ENCODE data around the gene CASP12.
"Not testable (repeated sequence)": the region's sequence is repeated elsewhere in the genome, so short reads cannot be mapped to it uniquely, and the experiment has no call there.

CASP12 gene

DNA sequence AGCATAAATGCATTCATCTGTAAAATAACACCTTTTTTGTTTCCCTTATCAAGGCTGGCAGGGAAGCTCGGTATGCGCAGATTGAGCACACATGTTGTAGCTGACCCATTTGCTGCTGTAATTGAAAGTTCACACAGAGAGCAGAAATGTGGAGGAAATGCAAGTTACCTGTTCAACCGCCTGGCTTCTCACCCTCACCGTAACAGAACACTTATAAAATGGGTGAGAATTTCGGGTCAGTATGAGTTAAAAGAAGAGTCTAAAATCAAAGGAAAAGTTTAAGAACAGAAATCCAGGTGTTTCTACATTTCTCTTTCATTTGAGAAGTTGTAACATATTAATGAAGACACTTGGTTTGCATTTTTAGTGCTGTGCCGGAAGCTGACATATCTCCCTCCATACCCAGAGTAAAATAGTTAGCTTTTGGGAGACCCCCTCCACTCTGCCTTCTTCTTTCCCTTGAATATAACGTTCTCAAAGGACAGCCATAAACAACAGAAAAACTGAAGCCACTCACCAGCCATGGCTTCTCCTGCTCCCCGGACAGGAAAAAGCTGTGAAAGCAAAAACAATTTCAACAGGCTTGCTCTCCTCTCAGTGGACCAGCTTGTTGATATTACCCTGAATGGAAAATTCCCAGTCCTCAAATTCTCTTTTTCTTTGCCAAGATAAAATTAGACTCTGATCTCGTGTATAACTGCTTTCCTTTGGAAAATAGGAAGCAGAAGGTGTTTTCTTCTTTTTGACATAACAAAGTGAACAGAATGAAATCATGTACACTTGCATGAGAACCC, at the start of gene CASP12:
TSS of gene CASP12 (minus strand) at position 570 of the 794 bp plus-strand sequence.
- Histone ChIP-seq H3K4me1 (ENCODE audit: control insufficient read depth, insufficient read depth, low read length) (no peaks in the 10 kb centered on the region), H3K4me3 (ENCODE audit: low read length) (peak within 1 kb of the TSS; percentile 44), H3K36me3 (ENCODE audit: control insufficient read depth, insufficient read depth, low read length) (no peaks in the 10 kb centered on the region), H3K27me3 (ENCODE audit: control insufficient read depth, insufficient read depth, low read length) (no peaks in the 10 kb centered on the region), H3K27ac (ENCODE audit: low read depth, low read length) (peak within 1 kb of the TSS; percentile 38), H3K9ac (ENCODE audit: low read length) (no peak within 1 kb of the TSS)

DNA sequence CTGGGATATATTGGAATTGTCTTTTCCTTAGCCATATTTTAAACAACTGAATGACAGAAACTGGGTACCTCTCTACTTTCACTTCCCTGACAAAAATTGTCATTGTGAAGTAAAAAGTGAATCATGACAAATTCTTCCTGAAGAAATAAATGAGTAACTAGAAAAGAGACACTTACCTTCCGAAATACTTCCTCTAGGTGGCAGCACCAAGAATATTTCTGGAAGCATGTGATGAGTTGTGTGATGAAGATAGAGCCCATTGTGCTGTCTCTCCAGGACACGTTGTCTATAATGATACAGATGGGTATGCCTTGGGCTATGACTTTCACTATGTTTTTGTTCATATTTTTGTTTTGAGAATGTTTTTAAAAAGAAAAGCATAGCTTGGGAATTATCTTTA, 48.6 kb upstream of the CASP12 start:
- Histone ChIP-seq H3K4me3 (ENCODE audit: low read length) (no peak overlapping the region), H3K27ac (ENCODE audit: low read depth, low read length) (no peak overlapping the region), H3K27me3 (ENCODE audit: control insufficient read depth, insufficient read depth, low read length) (no peaks in the 10 kb centered on the region), H3K36me3 (ENCODE audit: control insufficient read depth, insufficient read depth, low read length) (peaks cover 14% of the 10 kb centered on the region), H3K4me1 (ENCODE audit: control insufficient read depth, insufficient read depth, low read length) (no peaks in the 10 kb centered on the region), H3K9ac (ENCODE audit: low read length) (no peak overlapping the region)

DNA sequence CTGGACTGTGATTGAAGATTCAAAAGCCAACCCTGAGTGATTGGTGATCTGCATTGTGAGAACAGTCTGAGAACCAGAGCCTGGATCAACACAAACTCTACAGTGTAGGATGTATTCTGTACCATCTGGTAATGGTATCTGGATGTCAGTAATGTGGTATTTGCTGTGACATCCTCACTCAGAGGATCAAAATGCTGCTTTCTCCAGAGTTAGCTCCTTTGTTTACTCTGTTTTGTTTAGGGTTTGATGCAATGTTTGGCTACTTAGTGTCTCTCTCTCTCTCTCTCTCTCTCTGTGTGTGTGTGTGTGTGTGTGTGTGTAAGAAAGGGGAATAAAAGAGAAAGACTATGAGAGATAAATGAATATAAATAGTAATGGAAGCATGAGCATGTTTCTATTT, 45.8 kb upstream of the CASP12 start:
- Histone ChIP-seq H3K4me3 (ENCODE audit: low read length) (no peak overlapping the region), H3K4me1 (ENCODE audit: control insufficient read depth, insufficient read depth, low read length) (no peaks in the 10 kb centered on the region), H3K27ac (ENCODE audit: low read depth, low read length) (no peak overlapping the region), H3K9ac (ENCODE audit: low read length) (no peak overlapping the region), H3K36me3 (ENCODE audit: control insufficient read depth, insufficient read depth, low read length) (peaks cover 3% of the 10 kb centered on the region), H3K27me3 (ENCODE audit: control insufficient read depth, insufficient read depth, low read length) (no peaks in the 10 kb centered on the region)

DNA sequence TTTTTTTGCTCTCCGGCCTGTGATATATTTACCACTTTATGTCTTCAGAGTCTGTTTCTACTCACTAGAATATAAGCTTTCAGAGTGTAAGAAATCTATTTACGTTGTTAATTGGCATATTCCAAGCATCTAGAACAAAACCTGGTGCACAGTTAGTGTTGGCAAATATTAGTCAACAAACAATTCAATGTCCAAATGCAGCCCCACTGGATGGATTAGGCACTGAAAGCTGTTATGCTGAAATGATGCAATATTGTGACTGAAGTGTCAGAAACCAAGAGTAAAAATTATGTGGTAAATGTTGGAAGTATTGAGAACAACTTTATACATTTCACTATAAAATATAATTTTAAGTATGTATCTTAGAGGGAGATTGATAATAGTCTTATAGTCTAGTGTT, 45.3 kb upstream of the CASP12 start:
- Histone ChIP-seq H3K36me3 (ENCODE audit: control insufficient read depth, insufficient read depth, low read length) (peaks cover 3% of the 10 kb centered on the region), H3K4me3 (ENCODE audit: low read length) (no peak overlapping the region), H3K27me3 (ENCODE audit: control insufficient read depth, insufficient read depth, low read length) (no peaks in the 10 kb centered on the region), H3K4me1 (ENCODE audit: control insufficient read depth, insufficient read depth, low read length) (no peaks in the 10 kb centered on the region), H3K27ac (ENCODE audit: low read depth, low read length) (no peak overlapping the region), H3K9ac (ENCODE audit: low read length) (no peak overlapping the region)

DNA sequence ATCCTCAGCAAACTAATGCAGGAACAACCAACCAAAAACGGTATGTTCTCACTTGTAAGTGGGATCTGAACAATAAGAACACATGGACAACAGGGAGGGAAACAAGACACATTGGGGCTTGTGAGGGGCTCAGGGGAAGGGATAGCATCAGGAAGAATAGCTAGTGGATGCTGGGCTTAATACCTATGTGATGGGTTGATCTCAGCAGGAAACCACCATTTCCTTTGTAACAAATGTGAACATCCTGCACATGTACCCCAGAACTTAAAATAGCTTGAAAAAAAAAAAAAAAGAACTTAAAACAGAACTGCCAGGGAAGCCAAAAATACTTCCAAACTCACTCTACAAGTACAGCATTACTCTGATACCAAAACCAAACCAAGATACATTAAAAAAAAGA, 36.3 kb upstream of the CASP12 start:
- Histone ChIP-seq H3K36me3 (ENCODE audit: control insufficient read depth, insufficient read depth, low read length) (no peaks in the 10 kb centered on the region), H3K27me3 (ENCODE audit: control insufficient read depth, insufficient read depth, low read length) (no peaks in the 10 kb centered on the region), H3K4me3 (ENCODE audit: low read length) (no peak overlapping the region), H3K4me1 (ENCODE audit: control insufficient read depth, insufficient read depth, low read length) (no peaks in the 10 kb centered on the region), H3K27ac (ENCODE audit: low read depth, low read length) (no peak overlapping the region), H3K9ac (ENCODE audit: low read length) (no peak overlapping the region)

DNA sequence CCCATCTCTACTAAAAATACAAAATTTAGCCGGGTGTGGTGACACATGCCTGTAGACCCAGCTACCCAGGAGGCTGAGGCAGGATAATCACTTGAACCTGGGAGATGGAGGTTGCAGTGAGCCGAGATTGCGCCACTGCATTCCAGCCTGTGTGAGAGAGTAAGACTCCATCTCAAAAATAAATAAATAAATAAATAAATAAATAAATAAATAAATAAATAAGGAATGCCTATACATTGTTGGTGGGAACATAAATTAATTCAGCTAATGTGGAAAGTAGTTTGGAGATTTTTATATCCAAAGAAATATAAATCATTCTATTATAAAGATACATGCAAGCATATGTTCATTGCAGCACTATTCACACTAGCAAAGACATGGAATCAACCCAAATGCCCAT, 35.8 kb upstream of the CASP12 start:
- not testable (repeated sequence) for H3K27me3 ChIP-seq (ENCODE audit: control insufficient read depth, insufficient read depth, low read length); H3K27ac ChIP-seq (ENCODE audit: low read depth, low read length); H3K4me1 ChIP-seq (ENCODE audit: control insufficient read depth, insufficient read depth, low read length); H3K36me3 ChIP-seq (ENCODE audit: control insufficient read depth, insufficient read depth, low read length); H3K9ac ChIP-seq (ENCODE audit: low read length); H3K4me3 ChIP-seq (ENCODE audit: low read length)

DNA sequence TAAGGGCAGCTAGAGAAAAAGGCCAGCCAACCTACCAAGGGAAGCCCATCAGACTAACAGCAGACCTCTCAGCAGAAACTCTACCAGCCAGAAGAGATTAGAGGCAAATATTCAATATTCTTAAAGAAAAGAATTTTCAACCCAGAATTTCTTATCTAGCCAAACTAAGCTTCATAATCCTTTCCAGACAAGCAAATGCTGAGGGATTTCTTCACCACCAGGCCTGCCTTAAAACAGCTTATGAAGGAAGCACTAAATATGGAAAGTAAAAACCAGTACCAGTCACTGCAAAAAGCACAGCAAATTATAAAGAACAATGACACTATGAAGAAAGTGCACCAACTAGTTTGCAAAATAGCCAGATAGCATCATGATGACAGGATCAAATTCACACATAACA, 30.6 kb upstream of the CASP12 start:
- H3K36me3 ChIP-seq (ENCODE audit: control insufficient read depth, insufficient read depth, low read length): no peaks in the 10 kb centered on the region
- H3K9ac ChIP-seq (ENCODE audit: low read length): no peak overlapping the region

DNA sequence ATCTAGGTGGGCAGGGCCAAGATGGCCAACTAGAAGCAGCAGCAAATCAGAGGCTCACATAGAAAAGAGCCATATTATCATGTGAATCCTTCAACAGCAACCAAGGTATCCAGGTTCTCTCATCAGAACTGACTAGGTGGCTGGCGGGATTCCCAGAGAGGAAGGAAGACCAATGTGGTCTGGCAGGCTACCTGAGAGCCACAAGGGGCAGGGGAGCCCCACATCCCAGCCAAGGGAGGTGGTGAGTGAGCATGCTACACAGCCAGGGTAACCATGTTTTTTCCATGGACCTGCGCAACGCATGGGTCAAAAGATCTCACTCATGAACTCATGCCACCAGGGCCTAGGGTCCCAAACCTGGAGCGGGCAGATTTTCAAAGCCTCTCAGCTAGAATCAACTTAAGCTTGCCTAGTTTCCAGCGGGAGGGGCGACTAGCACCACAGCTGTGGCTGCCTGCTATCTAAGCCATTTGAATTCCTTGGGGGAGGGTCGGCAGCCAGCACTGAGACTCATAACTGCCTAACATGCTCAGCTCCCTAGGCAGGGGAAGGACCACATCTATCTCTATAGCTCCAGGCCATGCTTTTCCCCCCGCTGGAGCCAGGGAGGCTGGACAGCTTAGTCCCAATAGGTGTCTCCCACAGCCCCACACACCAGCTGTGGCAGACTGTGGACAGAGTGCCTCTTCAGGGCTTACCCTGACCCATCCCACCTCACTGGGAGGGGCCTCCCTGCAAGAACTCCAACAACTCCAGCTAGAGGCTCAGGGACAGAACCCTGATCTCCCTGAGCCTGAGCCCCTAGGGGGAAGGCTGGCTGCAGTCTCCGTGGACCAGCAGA, 28.7 kb upstream of the CASP12 start:
- Histone ChIP-seq H3K36me3 (ENCODE audit: control insufficient read depth, insufficient read depth, low read length) (no peaks in the 10 kb centered on the region), H3K4me3 (ENCODE audit: low read length) (no peak overlapping the region), H3K27me3 (ENCODE audit: control insufficient read depth, insufficient read depth, low read length) (no peaks in the 10 kb centered on the region), H3K9ac (ENCODE audit: low read length) (no peak overlapping the region), H3K27ac (ENCODE audit: low read depth, low read length) (no peak overlapping the region), H3K4me1 (ENCODE audit: control insufficient read depth, insufficient read depth, low read length) (no peaks in the 10 kb centered on the region)

More for the DNA sequence above, 30.6 kb upstream of the CASP12 start:
- no peaks in the 10 kb centered on the region for H3K4me1 ChIP-seq (ENCODE audit: control insufficient read depth, insufficient read depth, low read length)
- no peak overlapping the region for H3K4me3 ChIP-seq (ENCODE audit: low read length)
- H3K27ac ChIP-seq (ENCODE audit: low read depth, low read length): no peak overlapping the region
- no peaks in the 10 kb centered on the region for H3K27me3 ChIP-seq (ENCODE audit: control insufficient read depth, insufficient read depth, low read length)

DNA sequence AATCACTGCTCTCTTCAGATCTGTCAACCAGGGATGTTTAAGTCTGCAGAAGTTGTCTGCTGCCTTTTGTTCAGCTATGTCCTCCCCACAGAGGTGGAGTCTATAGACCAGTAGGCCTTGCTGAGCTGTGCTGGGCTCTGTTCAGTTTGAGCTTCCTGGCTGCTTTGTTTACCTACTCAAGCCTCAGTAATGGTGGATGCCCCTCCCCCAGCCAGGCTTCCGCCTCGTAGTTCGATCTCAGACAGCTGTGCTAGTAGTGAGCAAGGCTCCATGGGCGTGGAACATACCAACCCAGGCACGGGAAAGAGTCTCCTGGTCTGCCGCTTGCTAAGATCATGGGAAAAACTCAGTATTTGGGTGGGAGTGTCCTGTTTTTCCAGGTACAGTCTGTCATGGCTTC, 27.6 kb upstream of the CASP12 start:
- Histone ChIP-seq H3K27me3 (ENCODE audit: control insufficient read depth, insufficient read depth, low read length) (no peaks in the 10 kb centered on the region), H3K4me3 (ENCODE audit: low read length) (no peak overlapping the region), H3K9ac (ENCODE audit: low read length) (no peak overlapping the region), H3K4me1 (ENCODE audit: control insufficient read depth, insufficient read depth, low read length) (no peaks in the 10 kb centered on the region), H3K27ac (ENCODE audit: low read depth, low read length) (no peak overlapping the region), H3K36me3 (ENCODE audit: control insufficient read depth, insufficient read depth, low read length) (no peaks in the 10 kb centered on the region)

DNA sequence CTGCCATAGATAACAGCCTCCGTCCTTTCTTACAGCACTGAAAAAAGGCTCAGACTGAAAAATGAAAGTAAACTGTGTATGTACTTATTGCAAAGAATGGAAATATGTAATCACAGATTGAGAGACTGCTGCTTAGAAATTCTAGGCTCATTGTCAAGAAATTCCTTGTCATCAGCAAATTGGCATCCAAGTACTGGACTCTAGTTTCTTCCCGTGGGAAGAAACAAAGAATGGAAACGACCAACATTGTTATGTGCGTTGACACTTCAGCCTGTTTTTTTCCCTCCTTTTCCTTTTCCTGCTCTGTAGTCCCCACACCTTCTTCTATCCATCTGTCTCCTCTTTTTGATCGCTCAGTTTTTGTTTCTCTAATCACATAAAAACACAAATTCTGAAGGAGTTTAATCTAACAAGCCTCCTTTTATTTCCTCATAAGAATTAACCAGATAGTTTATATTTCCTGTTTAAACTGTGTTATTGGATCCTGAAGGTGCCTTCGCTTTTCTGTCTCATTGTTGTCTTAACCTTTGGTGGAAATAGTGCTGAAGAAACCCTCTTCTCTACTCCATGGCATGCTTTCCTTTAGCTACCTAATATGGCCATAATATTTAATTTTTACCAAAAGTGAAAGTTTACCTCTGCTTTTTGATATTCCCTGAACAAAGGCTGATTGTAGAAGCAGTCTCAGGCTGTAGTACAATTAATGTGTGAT, 20.0 kb upstream of the CASP12 start:
- no peak overlapping the region for H3K9ac ChIP-seq (ENCODE audit: low read length)
- no peaks in the 10 kb centered on the region for H3K27me3 ChIP-seq (ENCODE audit: control insufficient read depth, insufficient read depth, low read length)
- H3K4me1 ChIP-seq (ENCODE audit: control insufficient read depth, insufficient read depth, low read length): peaks cover 4% of the 10 kb centered on the region
- H3K27ac ChIP-seq (ENCODE audit: low read depth, low read length): peak overlapping the region; percentile 65
- H3K36me3 ChIP-seq (ENCODE audit: control insufficient read depth, insufficient read depth, low read length): no peaks in the 10 kb centered on the region
- H3K4me3 ChIP-seq (ENCODE audit: low read length): peak overlapping the region; percentile 56

DNA sequence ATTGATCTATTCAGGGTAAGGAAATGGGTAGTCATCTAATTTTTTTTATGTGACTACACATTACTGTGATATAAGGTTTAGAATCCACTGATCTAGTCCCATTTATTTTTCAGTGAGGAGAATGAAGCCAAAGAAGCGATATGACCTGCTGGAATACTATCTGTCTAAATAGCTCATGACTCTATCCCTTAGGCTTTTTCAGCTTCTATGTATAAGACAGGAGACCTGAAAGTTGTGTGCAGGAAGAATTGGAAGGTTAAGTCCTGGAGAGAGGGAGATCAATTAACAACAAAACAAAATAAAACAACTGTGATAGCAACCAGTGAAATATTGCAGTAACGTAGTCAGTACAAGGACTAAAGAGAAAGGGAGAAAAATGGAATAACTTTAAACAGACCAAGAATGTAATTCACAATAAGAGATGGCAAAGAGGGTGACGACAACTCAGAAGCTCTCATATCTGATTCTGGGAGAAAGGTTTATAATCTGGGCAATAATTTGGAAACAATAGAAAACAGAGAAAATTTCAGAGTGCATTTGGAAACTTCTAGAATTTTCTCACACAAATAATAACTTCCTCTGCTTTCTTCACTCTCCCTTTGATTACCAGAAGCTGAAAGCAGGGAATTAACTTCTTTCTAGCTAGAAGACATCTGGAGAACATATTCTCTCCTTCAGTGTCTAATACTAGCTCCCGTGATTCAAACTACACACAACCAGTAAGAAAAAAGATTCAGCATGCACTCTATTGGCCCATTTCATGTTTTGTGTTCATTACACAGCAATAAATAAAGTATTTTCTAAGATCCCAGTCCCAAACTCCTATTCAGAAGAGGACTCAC, 19.2 kb upstream of the CASP12 start:
- H3K9ac ChIP-seq (ENCODE audit: low read length): no peak overlapping the region
- no peaks in the 10 kb centered on the region for H3K27me3 ChIP-seq (ENCODE audit: control insufficient read depth, insufficient read depth, low read length)
- peaks cover 4% of the 10 kb centered on the region for H3K4me1 ChIP-seq (ENCODE audit: control insufficient read depth, insufficient read depth, low read length)
- peak overlapping the region; percentile 65 for H3K27ac ChIP-seq (ENCODE audit: low read depth, low read length)
- peak overlapping the region; percentile 56 for H3K4me3 ChIP-seq (ENCODE audit: low read length)
- H3K36me3 ChIP-seq (ENCODE audit: control insufficient read depth, insufficient read depth, low read length): no peaks in the 10 kb centered on the region

DNA sequence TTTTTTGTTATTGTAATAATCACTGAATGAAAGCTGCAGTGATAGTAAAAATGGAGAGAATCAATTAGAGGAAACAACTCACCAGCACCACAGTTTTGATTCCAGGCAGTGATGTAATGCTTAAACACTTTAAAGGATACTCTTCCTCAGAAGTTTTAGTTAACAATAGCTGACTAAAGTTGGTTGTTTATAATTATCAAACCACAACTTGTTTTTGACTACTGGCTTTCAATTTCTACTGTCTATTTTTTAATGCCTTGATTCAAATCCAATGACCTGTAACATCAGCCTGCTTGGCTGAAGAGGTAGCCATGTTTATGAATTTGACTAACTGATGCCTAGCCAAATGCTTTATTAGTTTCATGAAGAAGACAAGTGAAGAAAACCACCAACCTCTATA, 18.2 kb upstream of the CASP12 start:
- no peak overlapping the region for H3K4me3 ChIP-seq (ENCODE audit: low read length)
- H3K27ac ChIP-seq (ENCODE audit: low read depth, low read length): peak overlapping the region; percentile 3
- no peaks in the 10 kb centered on the region for H3K36me3 ChIP-seq (ENCODE audit: control insufficient read depth, insufficient read depth, low read length)
- peaks cover 4% of the 10 kb centered on the region for H3K4me1 ChIP-seq (ENCODE audit: control insufficient read depth, insufficient read depth, low read length)
- H3K27me3 ChIP-seq (ENCODE audit: control insufficient read depth, insufficient read depth, low read length): no peaks in the 10 kb centered on the region
- H3K9ac ChIP-seq (ENCODE audit: low read length): no peak overlapping the region
